HEK293 (cell line): ENCODE measurements around the gene TRAF1.

Experiments
- CTCF ChIA-PET: fragments of 350-600 bp; formaldehyde crosslinking; extraction: SDS; loops from one replicate; lab custom pipeline; 2021; ENCODE audit warnings: antibody characterized with exemption; lab: Yijun Ruan, JAX
- POLR2A ChIA-PET: fragments of 300-600 bp; formaldehyde crosslinking; extraction: SDS; loops from one replicate; lab custom pipeline; 2020; ENCODE audit warnings: antibody characterized with exemption, inconsistent platforms; lab: Yijun Ruan, JAX
- H3K27ac ChIP-seq: fragments of 200-500 bp; sonication (Bioruptor generic); 2 replicates; pipeline ENCODE4 v1.5.1; 2014; ENCODE audit warnings: low read depth, low read length, control low read depth, inconsistent platforms; ENCODE audit errors: extremely low read depth
- H3K36me3 ChIP-seq, 2 experiments: fragments of 200-500 bp in 1 of 2; sonication (Bioruptor generic) in 1 of 2; 1 replicate in 1 of 2; 2 replicates in 1 of 2; pipeline ENCODE4 v1.5.1; 2014 to 2017; ENCODE audit warnings: inconsistent platforms in 2 of 2, low read length in 2 of 2; ENCODE audit not compliant: control insufficient read depth in 2 of 2, insufficient read depth in 1 of 2
- H3K4me1 ChIP-seq: fragments of 200-500 bp; sonication (Bioruptor generic); 2 replicates; pipeline ENCODE4 v1.5.1; 2014; ENCODE audit warnings: mild to moderate bottlenecking, low read length, inconsistent platforms; ENCODE audit not compliant: control insufficient read depth, insufficient read depth
- H3K4me3 ChIP-seq: 2 replicates; pipeline ENCODE4 v1.5.1; 2011; ENCODE audit warnings: low read depth, mild to moderate bottlenecking, control low read depth, low read length, moderate library complexity
- H3K9me3 ChIP-seq: fragments of 200-500 bp; sonication (Bioruptor generic); 2 replicates; pipeline ENCODE4 v1.5.1; 2014; ENCODE audit warnings: low read depth, low read length, inconsistent platforms; ENCODE audit not compliant: control insufficient read depth, insufficient read depth
- KLF10 ChIP-seq: fragments of 450-650 bp; IDR thresholded peaks from 2 replicates; pipeline ENCODE4 v1.5.1; 2018; ENCODE audit warnings: missing biosample characterization, mild to moderate bottlenecking, missing genetic modification characterization
- KLF8 ChIP-seq: fragments of 450-650 bp; formaldehyde crosslinking; IDR thresholded peaks from 2 replicates; pipeline ENCODE4 v1.5.1; 2016; ENCODE audit warnings: missing biosample characterization, missing genetic modification characterization
- MEIS1 ChIP-seq: sonication (generic); formaldehyde crosslinking; IDR thresholded peaks from 2 replicates; pipeline ENCODE4 v1.8.1; 2022; ENCODE audit warnings: missing genetic modification reagents, mild to moderate bottlenecking, borderline replicate concordance
- MYNN ChIP-seq: fragments of 450-650 bp; formaldehyde crosslinking; IDR thresholded peaks from 2 replicates; pipeline ENCODE4 v1.5.1; 2016; ENCODE audit warnings: missing biosample characterization, missing genetic modification characterization, borderline replicate concordance
- SCRT1 ChIP-seq: fragments of 450-650 bp; formaldehyde crosslinking; IDR thresholded peaks from 2 replicates; pipeline ENCODE4 v1.5.1; 2016; ENCODE audit warnings: missing biosample characterization, missing genetic modification characterization, borderline replicate concordance
- SCRT2 ChIP-seq: fragments of 450-650 bp; formaldehyde crosslinking; IDR thresholded peaks from 2 replicates; pipeline ENCODE4 v1.5.1; 2016; ENCODE audit warnings: missing biosample characterization, missing genetic modification characterization
- SP3 ChIP-seq: fragments of 450-650 bp; formaldehyde crosslinking; IDR thresholded peaks from 2 replicates; pipeline ENCODE4 v1.5.1; 2016; ENCODE audit warnings: missing biosample characterization, missing genetic modification characterization
- ZBTB48 ChIP-seq: fragments of 450-650 bp; formaldehyde crosslinking; IDR thresholded peaks from 2 replicates; pipeline ENCODE4 v1.5.1; 2016; ENCODE audit warnings: missing biosample characterization, missing genetic modification characterization
- ZBTB8A ChIP-seq: fragments of 450-650 bp; formaldehyde crosslinking; IDR thresholded peaks from 2 replicates; pipeline ENCODE4 v1.5.1; 2016; ENCODE audit warnings: missing biosample characterization, missing genetic modification characterization
- ZFHX2 ChIP-seq: fragments of 450-650 bp; formaldehyde crosslinking; conservative IDR thresholded peaks from 2 replicates; pipeline ENCODE4 v1.5.1; 2016; ENCODE audit warnings: missing biosample characterization, missing genetic modification characterization
- ZNF121 ChIP-seq: fragments of 450-650 bp; formaldehyde crosslinking; IDR thresholded peaks from 2 replicates; pipeline ENCODE4 v1.5.1; 2016; ENCODE audit warnings: missing biosample characterization, missing genetic modification characterization
- ZNF341 ChIP-seq: fragments of 450-650 bp; formaldehyde crosslinking; IDR thresholded peaks from 2 replicates; pipeline ENCODE4; 2016; ENCODE audit warnings: low read depth, missing biosample characterization, missing genetic modification characterization
- ZNF423 ChIP-seq: fragments of 450-650 bp; formaldehyde crosslinking; IDR thresholded peaks from 2 replicates; pipeline ENCODE4 v1.5.1; 2016; ENCODE audit warnings: missing biosample characterization, missing genetic modification characterization
- ZNF514 ChIP-seq: fragments of 450-650 bp; formaldehyde crosslinking; IDR thresholded peaks from 2 replicates; pipeline ENCODE4 v1.5.1; 2016; ENCODE audit warnings: missing biosample characterization, missing genetic modification characterization
- ZNF629 ChIP-seq: fragments of 450-650 bp; formaldehyde crosslinking; IDR thresholded peaks from 2 replicates; pipeline ENCODE4 v1.5.1; 2017; ENCODE audit warnings: missing biosample characterization, missing genetic modification characterization
- ZNF660 ChIP-seq: fragments of 450-650 bp; IDR thresholded peaks from 2 replicates; pipeline ENCODE4 v1.5.1; 2018; ENCODE audit warnings: missing biosample characterization, mild to moderate bottlenecking, missing genetic modification characterization
- ZNF707 ChIP-seq: fragments of 450-650 bp; formaldehyde crosslinking; IDR thresholded peaks from 2 replicates; pipeline ENCODE4 v1.5.1; 2016; ENCODE audit warnings: missing biosample characterization, missing genetic modification characterization
- ZNF785 ChIP-seq: fragments of 450-650 bp; formaldehyde crosslinking; IDR thresholded peaks from 2 replicates; pipeline ENCODE4 v1.5.1; 2016; ENCODE audit warnings: missing biosample characterization, missing genetic modification characterization
- ZNF837 ChIP-seq: fragments of 450-650 bp; formaldehyde crosslinking; IDR thresholded peaks from 2 replicates; pipeline ENCODE4 v1.5.1; 2016; ENCODE audit warnings: missing biosample characterization, missing genetic modification characterization
- ZXDB ChIP-seq: fragments of 450-650 bp; formaldehyde crosslinking; IDR thresholded peaks from 2 replicates; pipeline ENCODE4 v1.5.1; 2016; ENCODE audit warnings: missing biosample characterization, missing genetic modification characterization
- TF ChIP-seq, protein P1 (sequence below): fragments of 450-650 bp; formaldehyde crosslinking; IDR thresholded peaks from 2 replicates; pipeline ENCODE4 v1.5.1; 2016; ENCODE audit warnings: missing biosample characterization, missing genetic modification characterization
- TF ChIP-seq, protein P2 (sequence below): fragments of 450-650 bp; formaldehyde crosslinking; IDR thresholded peaks from 2 replicates; pipeline ENCODE4 v1.5.1; 2016; ENCODE audit warnings: missing biosample characterization, missing genetic modification characterization
- TF ChIP-seq, protein P3 (sequence below): fragments of 450-650 bp; formaldehyde crosslinking; IDR thresholded peaks from 2 replicates; pipeline ENCODE4 v1.5.1; 2016; ENCODE audit warnings: missing biosample characterization, missing genetic modification characterization
- TF ChIP-seq, protein P4 (sequence below): fragments of 450-650 bp; formaldehyde crosslinking; IDR thresholded peaks from 2 replicates; pipeline ENCODE4 v1.5.1; 2016; ENCODE audit warnings: missing biosample characterization, missing genetic modification characterization, borderline replicate concordance

The TRAF1 gene

DNA sequence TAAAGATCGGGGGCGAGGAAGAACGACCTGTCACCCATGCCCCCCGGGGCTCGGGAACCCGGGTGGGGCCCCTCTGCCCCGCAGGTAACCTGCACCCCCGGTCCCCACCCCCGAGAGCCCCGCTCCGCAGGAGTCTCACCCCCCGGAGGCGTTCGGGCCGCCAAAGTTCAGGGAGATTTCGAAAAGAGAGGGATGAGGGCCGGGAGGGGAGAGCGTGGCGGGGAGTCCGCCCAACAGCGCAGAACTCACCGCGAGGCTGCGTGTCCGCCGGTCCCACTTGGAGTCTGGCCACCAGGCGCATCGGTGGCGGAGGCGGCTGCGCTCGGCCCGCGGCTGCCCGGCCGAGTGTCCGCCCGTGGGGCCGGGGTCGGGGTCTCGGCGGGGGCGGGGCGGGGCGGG, 49.8 kb downstream of the TRAF1 start, which contains the start of gene PHF19 (continued):
- TF ChIP-seq SP3 (no peak), ZNF629 (tag by site-specific recombination) (0 out of 2 replicates have a peak, but pooled peaks have one; percentile 3), ZNF785 (tag by site-specific recombination) (no peak), SCRT1 (tag by site-specific recombination) (no peak), ZNF837 (tag by site-specific recombination) (no peak)
- TF ChIP-seq, protein P1, sequence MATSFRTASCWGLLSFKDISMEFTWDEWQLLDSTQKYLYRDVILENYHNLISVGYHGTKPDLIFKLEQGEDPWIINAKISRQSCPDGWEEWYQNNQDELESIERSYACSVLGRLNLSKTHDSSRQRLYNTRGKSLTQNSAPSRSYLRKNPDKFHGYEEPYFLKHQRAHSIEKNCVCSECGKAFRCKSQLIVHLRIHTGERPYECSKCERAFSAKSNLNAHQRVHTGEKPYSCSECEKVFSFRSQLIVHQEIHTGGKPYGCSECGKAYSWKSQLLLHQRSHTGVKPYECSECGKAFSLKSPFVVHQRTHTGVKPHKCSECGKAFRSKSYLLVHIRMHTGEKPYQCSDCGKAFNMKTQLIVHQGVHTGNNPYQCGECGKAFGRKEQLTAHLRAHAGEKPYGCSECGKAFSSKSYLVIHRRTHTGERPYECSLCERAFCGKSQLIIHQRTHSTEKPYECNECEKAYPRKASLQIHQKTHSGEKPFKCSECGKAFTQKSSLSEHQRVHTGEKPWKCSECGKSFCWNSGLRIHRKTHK (tag by site-specific recombination) = no peak
- TF ChIP-seq, all 188 proteins: peak for 9

DNA sequence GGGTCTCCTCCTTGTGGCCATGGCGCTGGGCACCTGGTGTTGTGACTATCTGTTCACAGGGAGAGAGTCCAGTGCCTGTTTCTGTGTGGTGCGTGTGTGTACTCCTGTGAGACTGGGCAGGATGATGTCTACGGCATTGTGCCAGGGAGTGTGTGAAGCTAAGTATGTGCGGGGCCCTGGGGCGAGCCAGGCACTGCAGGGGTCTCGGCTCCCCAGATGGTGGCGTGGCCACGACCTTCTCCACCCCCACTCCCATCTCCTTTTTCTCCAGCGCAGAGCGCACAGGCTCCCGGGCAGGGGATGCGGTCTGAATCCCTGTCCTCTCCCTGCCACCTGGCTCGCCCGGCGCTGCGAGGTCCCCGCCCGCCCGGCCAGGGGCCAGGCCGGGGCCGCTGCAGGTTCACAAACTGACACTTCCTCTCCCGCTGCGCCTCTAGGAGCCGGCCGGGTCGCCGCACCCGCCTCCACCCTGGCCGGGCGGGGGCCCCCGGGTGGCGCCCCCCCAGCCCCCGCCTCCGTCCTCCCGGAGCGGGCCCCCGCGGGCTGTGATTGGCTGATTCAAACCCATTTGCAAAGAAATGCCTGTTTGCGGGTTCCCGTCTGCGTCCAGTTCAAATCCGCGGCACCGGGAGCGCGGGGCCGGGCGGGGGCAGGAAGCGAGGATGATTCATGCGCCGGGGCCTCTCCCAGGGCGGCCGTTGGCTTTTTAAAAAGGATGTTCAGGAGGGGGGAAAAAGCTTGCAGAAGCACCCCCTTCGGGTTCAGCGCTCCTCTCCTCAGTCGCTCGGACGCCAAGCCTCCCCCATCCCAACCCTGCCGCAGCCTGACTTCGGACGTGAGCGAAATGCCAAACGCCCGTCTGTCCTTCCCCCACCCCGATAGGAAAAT, 50.4 kb downstream of the TRAF1 start:
- Histone ChIP-seq H3K27ac (peak overlapping the region; percentile 71), H3K4me3 (peak overlapping the region; percentile 72), H3K36me3 (peaks cover 0 to 29% of the 10 kb centered on the region in 2 experiments; a peak in 2 of 3 replicates), H3K9me3 (no peaks in the 10 kb centered on the region), H3K4me1 (no peaks in the 10 kb centered on the region)
- ChIA-PET POLR2A (interaction anchor here (0.6 to 1.5 kb wide), 2 partner anchors 34 to 83 kb away, joined by 3 read pairs; partner anchors contain the start of genes FBXW2 and PSMD5), CTCF (no interaction called here)
- TF ChIP-seq ZBTB48 (peak; percentile 52), SP3 (0 out of 2 replicates have a peak, but pooled peaks have one; percentile 21), ZNF341 (tag by site-specific recombination) (peak; percentile 89), ZBTB8A (tag by site-specific recombination) (peak; percentile 66), ZFHX2 (tag by site-specific recombination) (peak; percentile 48), KLF10 (peak; percentile 60; the same call in 1 of the 2 replicates), ZNF707 (tag by site-specific recombination) (no peak), ZNF514 (tag by site-specific recombination) (no peak), KLF8 (tag by site-specific recombination) (0 out of 2 replicates have a peak, but pooled peaks have one; percentile 27), MEIS1 (no peak), SCRT2 (tag by site-specific recombination) (no peak), ZNF121 (tag by site-specific recombination) (no peak), MYNN (tag by site-specific recombination) (no peak), ZNF660 (tag by site-specific recombination) (no peak), ZNF423 (tag by site-specific recombination) (no peak), ZXDB (tag by site-specific recombination) (peak; percentile 9; the same call in 1 of the 2 replicates)
- TF ChIP-seq, protein P2, sequence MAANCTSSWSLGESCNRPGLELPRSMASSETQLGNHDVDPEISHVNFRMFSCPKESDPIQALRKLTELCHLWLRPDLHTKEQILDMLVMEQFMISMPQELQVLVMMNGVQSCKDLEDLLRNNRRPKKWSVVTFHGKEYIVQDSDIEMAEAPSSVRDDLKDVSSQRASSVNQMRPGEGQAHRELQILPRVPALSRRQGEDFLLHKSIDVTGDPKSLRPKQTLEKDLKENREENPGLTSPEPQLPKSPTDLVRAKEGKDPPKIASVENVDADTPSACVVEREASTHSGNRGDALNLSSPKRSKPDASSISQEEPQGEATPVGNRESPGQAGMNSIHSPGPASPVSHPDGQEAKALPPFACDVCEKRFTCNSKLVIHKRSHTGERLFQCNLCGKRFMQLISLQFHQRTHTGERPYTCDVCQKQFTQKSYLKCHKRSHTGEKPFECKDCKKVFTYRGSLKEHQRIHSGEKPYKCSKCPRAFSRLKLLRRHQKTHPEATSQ (tag by site-specific recombination) = no peak
- TF ChIP-seq, protein P3, sequence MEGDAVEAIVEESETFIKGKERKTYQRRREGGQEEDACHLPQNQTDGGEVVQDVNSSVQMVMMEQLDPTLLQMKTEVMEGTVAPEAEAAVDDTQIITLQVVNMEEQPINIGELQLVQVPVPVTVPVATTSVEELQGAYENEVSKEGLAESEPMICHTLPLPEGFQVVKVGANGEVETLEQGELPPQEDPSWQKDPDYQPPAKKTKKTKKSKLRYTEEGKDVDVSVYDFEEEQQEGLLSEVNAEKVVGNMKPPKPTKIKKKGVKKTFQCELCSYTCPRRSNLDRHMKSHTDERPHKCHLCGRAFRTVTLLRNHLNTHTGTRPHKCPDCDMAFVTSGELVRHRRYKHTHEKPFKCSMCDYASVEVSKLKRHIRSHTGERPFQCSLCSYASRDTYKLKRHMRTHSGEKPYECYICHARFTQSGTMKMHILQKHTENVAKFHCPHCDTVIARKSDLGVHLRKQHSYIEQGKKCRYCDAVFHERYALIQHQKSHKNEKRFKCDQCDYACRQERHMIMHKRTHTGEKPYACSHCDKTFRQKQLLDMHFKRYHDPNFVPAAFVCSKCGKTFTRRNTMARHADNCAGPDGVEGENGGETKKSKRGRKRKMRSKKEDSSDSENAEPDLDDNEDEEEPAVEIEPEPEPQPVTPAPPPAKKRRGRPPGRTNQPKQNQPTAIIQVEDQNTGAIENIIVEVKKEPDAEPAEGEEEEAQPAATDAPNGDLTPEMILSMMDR = peak; percentile 44; the same call in 1 of the 2 replicates
- TF ChIP-seq, protein P4, sequence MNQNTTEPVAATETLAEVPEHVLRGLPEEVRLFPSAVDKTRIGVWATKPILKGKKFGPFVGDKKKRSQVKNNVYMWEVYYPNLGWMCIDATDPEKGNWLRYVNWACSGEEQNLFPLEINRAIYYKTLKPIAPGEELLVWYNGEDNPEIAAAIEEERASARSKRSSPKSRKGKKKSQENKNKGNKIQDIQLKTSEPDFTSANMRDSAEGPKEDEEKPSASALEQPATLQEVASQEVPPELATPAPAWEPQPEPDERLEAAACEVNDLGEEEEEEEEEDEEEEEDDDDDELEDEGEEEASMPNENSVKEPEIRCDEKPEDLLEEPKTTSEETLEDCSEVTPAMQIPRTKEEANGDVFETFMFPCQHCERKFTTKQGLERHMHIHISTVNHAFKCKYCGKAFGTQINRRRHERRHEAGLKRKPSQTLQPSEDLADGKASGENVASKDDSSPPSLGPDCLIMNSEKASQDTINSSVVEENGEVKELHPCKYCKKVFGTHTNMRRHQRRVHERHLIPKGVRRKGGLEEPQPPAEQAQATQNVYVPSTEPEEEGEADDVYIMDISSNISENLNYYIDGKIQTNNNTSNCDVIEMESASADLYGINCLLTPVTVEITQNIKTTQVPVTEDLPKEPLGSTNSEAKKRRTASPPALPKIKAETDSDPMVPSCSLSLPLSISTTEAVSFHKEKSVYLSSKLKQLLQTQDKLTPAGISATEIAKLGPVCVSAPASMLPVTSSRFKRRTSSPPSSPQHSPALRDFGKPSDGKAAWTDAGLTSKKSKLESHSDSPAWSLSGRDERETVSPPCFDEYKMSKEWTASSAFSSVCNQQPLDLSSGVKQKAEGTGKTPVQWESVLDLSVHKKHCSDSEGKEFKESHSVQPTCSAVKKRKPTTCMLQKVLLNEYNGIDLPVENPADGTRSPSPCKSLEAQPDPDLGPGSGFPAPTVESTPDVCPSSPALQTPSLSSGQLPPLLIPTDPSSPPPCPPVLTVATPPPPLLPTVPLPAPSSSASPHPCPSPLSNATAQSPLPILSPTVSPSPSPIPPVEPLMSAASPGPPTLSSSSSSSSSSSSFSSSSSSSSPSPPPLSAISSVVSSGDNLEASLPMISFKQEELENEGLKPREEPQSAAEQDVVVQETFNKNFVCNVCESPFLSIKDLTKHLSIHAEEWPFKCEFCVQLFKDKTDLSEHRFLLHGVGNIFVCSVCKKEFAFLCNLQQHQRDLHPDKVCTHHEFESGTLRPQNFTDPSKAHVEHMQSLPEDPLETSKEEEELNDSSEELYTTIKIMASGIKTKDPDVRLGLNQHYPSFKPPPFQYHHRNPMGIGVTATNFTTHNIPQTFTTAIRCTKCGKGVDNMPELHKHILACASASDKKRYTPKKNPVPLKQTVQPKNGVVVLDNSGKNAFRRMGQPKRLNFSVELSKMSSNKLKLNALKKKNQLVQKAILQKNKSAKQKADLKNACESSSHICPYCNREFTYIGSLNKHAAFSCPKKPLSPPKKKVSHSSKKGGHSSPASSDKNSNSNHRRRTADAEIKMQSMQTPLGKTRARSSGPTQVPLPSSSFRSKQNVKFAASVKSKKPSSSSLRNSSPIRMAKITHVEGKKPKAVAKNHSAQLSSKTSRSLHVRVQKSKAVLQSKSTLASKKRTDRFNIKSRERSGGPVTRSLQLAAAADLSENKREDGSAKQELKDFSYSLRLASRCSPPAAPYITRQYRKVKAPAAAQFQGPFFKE = no peak
